ENCODE results near the gene KIAA0753. TPM values are rescaled to one million over a fixed set of nuclear protein-coding genes. Genes with fewer than 3 reads are reported as not detected.

Gene KIAA0753
- total and polyA plus RNA-seq, 9 of the 15 experiments (the other 6 are each of a cell fraction or from before 2014, with no cell fraction given): 2.0 to 9.0 (median 6.9) TPM

DNA sequence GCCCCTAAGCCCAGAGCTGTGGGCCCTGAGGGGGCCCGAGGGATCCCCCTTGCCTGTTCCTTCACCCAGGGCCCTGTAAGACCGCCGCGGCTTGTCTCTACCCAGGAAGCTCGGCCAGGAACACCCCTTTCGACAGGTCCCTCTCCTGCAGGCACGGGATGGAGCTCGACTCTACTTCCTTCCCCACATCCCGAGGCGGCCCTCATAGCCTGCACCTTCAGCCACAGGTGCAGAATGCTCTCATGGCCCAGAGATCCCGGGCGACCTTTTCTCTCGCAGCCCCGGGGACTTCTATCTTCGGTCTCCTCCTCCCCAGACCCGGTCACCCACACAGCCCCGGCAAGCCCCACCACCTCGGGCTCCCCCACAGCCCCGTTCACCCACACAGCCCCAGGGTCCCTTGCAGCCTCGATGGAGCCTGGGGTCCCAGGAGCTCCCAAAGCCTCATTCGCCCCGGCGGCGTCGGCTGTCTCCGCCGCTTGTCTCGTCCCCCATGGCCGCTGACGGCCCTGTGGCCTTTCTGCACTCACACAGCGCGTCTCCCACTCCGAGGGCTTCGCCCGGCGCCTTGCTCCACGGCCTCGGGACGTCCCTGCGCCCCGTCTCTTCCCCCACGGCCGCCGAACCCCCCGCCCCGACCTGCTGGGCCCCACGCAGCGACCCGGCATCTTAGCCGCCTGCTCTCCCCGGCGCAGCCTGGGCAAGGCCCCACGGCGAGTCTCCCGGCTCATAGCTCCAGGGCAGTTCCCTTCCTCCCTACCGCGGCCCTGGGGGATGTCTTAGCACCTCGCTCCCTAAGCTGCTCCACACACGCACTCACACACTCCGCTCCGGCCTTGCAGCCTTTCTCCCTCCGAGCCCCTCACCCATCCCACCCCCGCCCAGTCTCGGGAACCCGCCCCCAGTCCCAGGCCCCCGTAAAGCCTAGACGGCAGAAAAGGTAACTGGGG is 650 bp downstream of the KIAA0753 start:
- no TSS peak for BruUV-seq (replicated peaks)
- Histone ChIP-seq H3K9ac (ENCODE audit: insufficient read depth in 1 of 2, low read depth in 2 of 2, low read length in 2 of 2) (peak overlapping the region; percentile 72 to 97), H3K4me1 (replicated peaks in 1 of 2; ENCODE audit: control insufficient read depth in 2 of 2, insufficient read depth in 2 of 2, low read length in 2 of 2) (peaks cover 8 to 43% of the 10 kb centered on the region in 2 experiments; a peak in 4 of 5 replicates), H3K9me1 (ENCODE audit: control insufficient read depth, insufficient read depth, low read length) (no peaks in the 10 kb centered on the region), H3K79me2 (ENCODE audit: control insufficient read depth, insufficient read depth, low read length) (peaks cover 43% of the 10 kb centered on the region), H3K4me3 (peak overlapping the region; percentile 68), H2AFZ (ENCODE audit: low read depth, low read length) (peak overlapping the region; percentile 98), H3K27ac (ENCODE audit: extremely low read depth, low read depth, low read length) (peak overlapping the region; percentile 86), H4K20me1 (replicated peaks; ENCODE audit: control insufficient read depth, insufficient read depth, low read length) (no peaks in the 10 kb centered on the region), H3K27me3 (ENCODE audit: control insufficient read depth in 2 of 2, insufficient read depth in 2 of 2, low read length in 2 of 2) (no peaks in the 10 kb centered on the region), H3K9me3 (replicated peaks; ENCODE audit: control insufficient read depth, insufficient read depth, low read depth, low read length) (no peaks in the 10 kb centered on the region), H3K36me3 (ENCODE audit: control insufficient read depth, insufficient read depth, low read length) (peaks cover 31% of the 10 kb centered on the region; the same call in 2 of the 3 replicates), H3K4me2 (ENCODE audit: insufficient read depth, low read length) (peak overlapping the region; percentile 86)
- peak in 3 of 4 experiments; percentile 8 to 19 (median 9) for DNase-seq (ENCODE audit: extremely low read depth in 1 of 4, low spot score in 3 of 4)
- no peak for FAIRE-seq
- ChIA-PET POLR2A (interaction anchor here (1.1 to 2.3 kb wide), 3 partner anchors 11 to 42 kb away, joined by 6 to 13 read pairs (median 7); partner anchors contain the start of genes C17orf100 and MED31), CTCF (ENCODE audit: low intra/inter-chr PET ratio) (no interaction called here)
- in situ Hi-C loops (cut with MboI): no loop called here
- intact Hi-C loops (cut with micrococcal nuclease): loop anchor here (10.0 kb wide), 2 partner anchors 185 to 1355 kb away; partner anchors contain the start of gene RABEP1
- ATAC-seq: peak; percentile 62
- 5% methylated on average over 25 of the region's 67 CpGs for WGBS (ENCODE audit: insufficient coverage, low coverage, missing lambda C conversion rate)
- TF ChIP-seq EGR1 (conservative IDR thresholded peaks at IDR 0.05) (no peak), LARP7 (IDR thresholded peaks at IDR 0.05) (no peak), BRD4 (IDR thresholded peaks at IDR 0.05) (no peak), PCBP2 (IDR thresholded peaks at IDR 0.05; ENCODE audit: low read depth, low read length, poor library complexity, severe bottlenecking) (no peak), ZKSCAN1 (IDR thresholded peaks at IDR 0.05; ENCODE audit: low read depth, low read length) (no peak), ZKSCAN3 (CRISPR knock-in tag; IDR thresholded peaks at IDR 0.05) (no peak), RBBP5 (IDR thresholded peaks at IDR 0.05; ENCODE audit: borderline replicate concordance, insufficient read depth, low read length, poor library complexity, severe bottlenecking) (peak; percentile 20), RBFOX2 (IDR thresholded peaks at IDR 0.05; ENCODE audit: low read depth, low read length) (0 out of 2 replicates have a peak, but pooled peaks have one; percentile 14), YY1 (IDR thresholded peaks at IDR 0.05; ENCODE audit: borderline replicate concordance in 1 of 3, control insufficient read depth in 1 of 3, extremely low read depth in 1 of 3, insufficient read depth in 3 of 3, insufficient read length in 1 of 3, insufficient replicate concordance in 2 of 3, low read depth in 1 of 3, low read length in 2 of 3) (peak in 1 of 3 experiments; percentile 28), FOXK2 (conservative IDR thresholded peaks at IDR 0.05 in 1 of 2, IDR thresholded peaks at IDR 0.05 in 1 of 2; ENCODE audit: low read depth in 2 of 2) (no peak), NFRKB (IDR thresholded peaks at IDR 0.05; ENCODE audit: low read depth) (no peak)
- TF ChIP-seq, protein P1, sequence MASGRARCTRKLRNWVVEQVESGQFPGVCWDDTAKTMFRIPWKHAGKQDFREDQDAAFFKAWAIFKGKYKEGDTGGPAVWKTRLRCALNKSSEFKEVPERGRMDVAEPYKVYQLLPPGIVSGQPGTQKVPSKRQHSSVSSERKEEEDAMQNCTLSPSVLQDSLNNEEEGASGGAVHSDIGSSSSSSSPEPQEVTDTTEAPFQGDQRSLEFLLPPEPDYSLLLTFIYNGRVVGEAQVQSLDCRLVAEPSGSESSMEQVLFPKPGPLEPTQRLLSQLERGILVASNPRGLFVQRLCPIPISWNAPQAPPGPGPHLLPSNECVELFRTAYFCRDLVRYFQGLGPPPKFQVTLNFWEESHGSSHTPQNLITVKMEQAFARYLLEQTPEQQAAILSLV (tag; IDR thresholded peaks at IDR 0.05): no peak
- TF ChIP-seq, protein P2, sequence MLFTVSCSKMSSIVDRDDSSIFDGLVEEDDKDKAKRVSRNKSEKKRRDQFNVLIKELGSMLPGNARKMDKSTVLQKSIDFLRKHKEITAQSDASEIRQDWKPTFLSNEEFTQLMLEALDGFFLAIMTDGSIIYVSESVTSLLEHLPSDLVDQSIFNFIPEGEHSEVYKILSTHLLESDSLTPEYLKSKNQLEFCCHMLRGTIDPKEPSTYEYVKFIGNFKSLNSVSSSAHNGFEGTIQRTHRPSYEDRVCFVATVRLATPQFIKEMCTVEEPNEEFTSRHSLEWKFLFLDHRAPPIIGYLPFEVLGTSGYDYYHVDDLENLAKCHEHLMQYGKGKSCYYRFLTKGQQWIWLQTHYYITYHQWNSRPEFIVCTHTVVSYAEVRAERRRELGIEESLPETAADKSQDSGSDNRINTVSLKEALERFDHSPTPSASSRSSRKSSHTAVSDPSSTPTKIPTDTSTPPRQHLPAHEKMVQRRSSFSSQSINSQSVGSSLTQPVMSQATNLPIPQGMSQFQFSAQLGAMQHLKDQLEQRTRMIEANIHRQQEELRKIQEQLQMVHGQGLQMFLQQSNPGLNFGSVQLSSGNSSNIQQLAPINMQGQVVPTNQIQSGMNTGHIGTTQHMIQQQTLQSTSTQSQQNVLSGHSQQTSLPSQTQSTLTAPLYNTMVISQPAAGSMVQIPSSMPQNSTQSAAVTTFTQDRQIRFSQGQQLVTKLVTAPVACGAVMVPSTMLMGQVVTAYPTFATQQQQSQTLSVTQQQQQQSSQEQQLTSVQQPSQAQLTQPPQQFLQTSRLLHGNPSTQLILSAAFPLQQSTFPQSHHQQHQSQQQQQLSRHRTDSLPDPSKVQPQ (CRISPR knock-in tag; IDR thresholded peaks at IDR 0.05; ENCODE audit: borderline replicate concordance): no peak
- TF ChIP-seq, protein P3, sequence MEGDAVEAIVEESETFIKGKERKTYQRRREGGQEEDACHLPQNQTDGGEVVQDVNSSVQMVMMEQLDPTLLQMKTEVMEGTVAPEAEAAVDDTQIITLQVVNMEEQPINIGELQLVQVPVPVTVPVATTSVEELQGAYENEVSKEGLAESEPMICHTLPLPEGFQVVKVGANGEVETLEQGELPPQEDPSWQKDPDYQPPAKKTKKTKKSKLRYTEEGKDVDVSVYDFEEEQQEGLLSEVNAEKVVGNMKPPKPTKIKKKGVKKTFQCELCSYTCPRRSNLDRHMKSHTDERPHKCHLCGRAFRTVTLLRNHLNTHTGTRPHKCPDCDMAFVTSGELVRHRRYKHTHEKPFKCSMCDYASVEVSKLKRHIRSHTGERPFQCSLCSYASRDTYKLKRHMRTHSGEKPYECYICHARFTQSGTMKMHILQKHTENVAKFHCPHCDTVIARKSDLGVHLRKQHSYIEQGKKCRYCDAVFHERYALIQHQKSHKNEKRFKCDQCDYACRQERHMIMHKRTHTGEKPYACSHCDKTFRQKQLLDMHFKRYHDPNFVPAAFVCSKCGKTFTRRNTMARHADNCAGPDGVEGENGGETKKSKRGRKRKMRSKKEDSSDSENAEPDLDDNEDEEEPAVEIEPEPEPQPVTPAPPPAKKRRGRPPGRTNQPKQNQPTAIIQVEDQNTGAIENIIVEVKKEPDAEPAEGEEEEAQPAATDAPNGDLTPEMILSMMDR (IDR thresholded peaks at IDR 0.05 in 2 of 3, conservative IDR thresholded peaks at IDR 0.05 in 1 of 3; ENCODE audit: insufficient read depth in 2 of 3, low read depth in 1 of 3, low read length in 3 of 3): no peak

Measured in K562 (cell line).